Posterior cingulate gyrus (tissue), 11 donors: Measurements from ENCODE around the gene THSD1.
"Not testable (repeated sequence)": the region's sequence is repeated elsewhere in the genome, so short reads cannot be mapped to it uniquely, and the experiment has no call there.

ENCODE experiments used
- DNase-seq, 10 donors: peaks; one replicate each; pipeline versions ENCODE4 v3.0.0 to v3.0.0-alpha.2; 2020 to 2021; ENCODE audit warnings: mixed read lengths in 3 of 10
- intact Hi-C: fragments of 100-400 bp; cut with DNase I; formaldehyde crosslinking; loops from one replicate; pipeline ENCODE4 v1.15.1; 2023

The THSD1 gene

DNA sequence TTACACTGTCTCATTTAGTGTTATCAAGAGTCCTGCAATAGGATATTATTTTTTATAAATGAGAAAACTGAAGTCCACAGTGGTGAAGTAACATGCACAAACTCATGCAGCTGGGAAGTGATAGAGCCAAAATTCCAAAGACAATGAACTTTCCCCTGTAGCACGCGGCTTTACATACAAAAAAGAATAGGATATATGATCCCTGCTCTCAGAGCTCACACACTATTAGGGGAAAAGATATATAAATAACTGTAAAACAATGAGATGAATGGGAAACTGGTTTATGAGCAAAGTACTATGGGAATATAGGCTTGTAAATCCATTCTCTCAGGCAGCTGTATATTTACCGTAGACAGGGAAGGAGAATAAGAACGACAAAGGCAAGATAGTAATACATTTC is 39.7 kb downstream of the THSD1 start:
- intact Hi-C loops: no loop called here
- no peak for DNase-seq

DNA sequence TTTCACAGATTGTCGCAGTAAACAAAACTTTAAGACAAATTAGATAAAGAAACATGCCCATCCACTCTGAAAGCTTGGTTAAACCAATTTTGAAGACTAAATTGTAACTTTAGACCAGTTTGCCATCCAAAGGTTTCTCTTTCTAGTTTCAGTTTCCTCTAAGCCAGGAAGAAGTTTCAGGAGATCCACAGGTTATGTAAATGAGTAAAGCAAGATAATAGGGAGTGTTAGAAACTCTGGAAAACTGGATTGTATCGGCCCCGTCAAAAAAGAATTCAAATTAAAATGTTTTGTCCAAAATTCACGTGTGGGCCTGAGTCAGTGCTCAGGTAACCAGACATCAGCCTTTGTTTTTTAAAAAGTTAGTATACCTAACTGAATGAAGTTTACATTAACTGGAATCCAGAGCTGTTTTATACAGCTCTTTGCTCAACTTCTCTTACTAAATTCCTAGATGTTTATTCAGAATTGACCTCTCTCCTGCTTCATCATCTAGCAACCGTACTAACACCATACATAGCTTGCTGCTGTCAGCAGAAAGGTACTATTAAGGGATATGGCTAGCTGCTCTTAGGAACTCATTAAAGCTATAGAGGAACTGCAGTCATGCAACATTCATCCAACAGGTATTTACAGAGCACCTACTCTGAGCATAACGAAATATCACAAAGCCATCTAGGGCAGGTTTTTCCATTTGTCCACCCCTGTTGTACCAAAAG is 43.6 kb downstream of the THSD1 start:
- intact Hi-C loops, DNase-seq: not testable (repeated sequence)

DNA sequence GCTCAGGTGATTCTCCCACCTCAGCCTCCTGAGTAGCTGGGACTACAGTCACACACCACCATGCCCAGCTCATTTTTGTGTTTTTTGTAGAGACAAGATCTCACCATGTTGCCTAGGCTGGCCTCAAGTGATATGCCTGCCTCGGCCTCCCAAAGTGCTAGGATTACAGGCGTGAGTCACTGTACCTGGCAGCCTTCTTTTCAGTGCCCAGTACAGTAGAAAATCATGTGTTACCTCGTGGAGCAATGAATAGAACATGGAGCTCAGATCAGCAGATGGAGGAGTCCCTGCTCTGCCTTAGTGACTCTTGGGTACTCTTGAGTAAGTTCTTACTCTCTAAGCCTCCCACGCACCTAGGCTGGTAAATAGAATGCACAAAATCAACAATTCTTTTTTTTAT is 44.7 kb downstream of the THSD1 start:
- no peak for DNase-seq

DNA sequence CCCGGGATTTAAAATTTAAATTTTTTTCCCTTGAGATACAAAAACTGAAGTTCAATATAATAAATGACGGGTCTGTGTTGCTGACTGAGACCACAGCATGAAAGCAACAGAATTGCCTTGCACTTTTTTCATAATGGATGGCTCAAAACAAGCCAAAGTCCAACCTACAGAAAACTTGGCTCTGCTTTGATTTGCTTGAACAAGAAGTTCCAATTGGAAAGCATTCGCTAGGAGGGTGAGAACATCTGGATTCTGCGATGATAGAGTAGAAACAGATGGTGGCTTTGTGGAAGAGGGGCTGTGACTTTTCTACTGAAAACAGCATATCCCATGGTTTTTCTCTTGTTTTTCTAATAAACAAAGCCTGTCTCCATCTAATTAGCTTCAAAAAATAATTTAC is 46.4 kb downstream of the THSD1 start:
- intact Hi-C loops: no loop called here
- no peak for DNase-seq

More for the DNA sequence above, 44.7 kb downstream of the THSD1 start:
- intact Hi-C loops: no loop called here

DNA sequence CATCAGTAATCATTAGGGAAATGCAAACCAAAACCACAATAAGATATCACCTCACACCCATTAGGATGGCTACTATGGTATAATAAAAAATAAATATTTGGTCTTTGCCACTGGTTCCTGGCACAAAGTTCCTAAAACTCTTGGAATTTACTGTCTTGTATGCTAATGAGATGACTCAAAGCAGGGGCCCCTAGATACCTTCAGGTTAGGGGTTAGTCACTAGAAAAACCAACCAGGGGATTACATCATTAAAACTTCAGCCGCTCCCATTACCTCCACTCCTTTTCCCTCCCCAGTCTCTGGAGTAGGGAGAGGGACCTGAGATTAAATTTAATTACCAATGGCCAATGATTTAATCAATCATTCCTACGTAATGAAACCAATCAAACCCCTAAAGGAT is 49.6 kb downstream of the THSD1 start:
- intact Hi-C loops: no loop called here
- no peak for DNase-seq

DNA sequence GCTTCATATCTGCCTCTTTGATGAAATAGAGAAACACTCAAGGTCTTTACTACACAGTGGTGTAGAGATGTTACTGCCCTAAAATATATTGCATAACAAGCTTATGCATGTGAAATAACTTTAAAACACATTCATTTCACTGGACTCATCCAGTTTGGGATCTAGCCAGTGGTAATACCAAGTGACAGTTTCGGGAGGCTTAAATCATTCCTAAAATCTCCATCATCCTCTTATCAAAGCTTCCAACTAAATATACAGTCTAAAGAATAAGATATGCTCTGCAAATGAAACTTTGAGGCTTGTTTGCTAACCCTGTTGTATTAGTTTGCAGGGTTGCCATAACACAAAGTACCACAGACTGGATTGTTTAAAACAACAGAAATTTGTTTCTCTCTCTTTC is 52.8 kb downstream of the THSD1 start:
- no peak for DNase-seq
- intact Hi-C loops: no loop called here

DNA sequence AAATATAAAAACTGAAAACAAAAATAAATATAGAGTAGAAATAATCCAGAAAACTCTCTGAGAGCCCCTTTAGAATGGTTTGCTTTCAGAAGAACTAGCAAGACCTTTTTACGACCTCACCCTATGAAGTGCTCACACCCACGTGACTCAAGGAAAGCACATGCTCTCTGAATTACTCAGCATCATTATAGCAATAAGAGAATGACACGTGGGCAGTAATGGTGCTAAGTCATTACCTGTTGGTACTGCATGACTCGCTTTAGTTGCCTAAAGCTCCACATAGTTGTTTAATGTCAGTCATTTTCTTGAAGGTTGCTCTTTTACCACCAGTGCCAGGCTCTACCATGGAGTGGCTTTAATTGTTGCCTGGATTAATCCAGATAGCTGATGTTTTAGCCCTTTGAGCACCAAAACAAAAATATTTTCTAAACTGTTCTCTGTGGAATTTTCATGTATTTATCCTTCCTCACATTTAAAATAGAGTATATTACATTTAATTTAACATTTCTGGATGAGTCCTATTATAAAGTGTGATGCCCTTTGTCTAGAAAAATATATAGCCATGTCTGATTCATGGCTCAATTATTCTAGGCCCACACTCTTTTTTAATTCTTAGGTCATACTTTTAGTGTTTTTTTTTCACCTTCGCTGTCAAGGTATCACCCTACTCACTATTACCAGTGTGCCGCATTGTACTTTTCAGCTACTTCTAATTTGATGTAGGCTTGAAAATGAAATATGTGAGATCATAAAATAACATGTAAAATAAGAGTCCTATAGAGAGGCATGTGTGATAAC is 56.8 kb downstream of the THSD1 start:
- DNase-seq: no peak
- intact Hi-C loops: no loop called here

DNA sequence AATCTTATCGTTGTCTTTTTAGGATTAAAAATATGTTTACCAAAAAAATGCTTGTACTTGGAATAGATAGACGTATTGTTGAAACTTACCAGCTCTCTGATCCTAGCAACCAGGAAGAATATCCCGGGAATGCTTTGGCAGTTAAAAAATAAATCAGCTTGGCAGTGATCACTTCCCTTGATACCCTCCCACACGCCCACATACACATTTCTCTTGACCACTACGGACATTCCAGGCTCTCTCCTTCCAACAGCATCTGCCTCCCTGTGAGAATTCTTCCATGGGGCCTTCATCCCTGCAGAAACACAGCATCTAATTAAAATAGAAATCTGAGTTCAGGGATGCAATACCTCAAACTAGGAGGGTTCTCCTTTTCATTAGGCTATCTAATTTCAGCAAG is 57.9 kb downstream of the THSD1 start:
- no peak for DNase-seq
- intact Hi-C loops: no loop called here

DNA sequence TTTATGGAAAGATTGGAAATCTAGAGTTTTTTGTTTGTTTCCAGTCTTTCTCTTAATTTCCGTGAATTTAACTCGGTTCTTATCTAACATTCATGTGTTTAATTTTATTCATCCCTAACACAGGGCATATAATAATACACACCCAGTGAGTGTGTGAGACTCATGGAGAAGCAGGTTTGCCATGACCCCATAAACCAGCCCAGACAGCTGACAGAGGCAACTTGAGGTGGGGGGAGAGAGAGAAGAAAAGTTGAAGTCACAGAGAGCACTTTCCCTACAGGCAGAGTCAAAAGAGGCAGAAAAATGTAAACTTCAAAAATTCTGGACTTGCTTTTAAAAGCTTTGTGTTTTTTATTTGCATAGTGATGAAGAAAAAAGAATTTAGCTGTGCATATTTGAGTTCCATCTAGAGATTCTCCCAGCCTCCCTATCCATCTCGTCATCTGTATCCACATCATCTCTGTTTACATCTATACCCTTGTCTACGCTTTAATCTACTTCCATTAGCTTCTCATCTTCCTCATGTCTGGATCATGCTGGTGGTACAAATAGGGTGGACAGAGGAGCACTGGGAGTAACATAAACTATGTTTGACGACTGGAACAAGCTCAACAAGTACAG is 60.2 kb downstream of the THSD1 start:
- no peak for DNase-seq
- intact Hi-C loops: no loop called here

DNA sequence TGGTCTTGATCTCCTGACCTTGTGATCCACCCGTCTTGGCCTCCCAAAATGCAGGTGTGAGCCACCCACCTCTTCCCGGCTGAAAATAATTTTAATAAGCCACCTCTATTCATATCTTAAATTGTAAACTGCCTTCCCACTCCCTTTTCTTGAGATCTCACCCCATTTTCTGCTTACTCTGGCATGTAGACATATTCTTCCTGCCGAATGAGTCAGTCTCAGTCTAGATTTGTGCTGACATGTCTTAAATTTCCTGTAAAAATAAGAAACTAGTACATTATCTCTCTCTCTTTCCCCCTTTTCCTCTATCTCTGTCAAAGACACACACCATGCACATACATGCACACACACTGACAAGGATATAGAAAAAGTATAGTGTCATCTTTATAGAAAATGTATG is 60.9 kb downstream of the THSD1 start:
- intact Hi-C loops: no loop called here
- no peak for DNase-seq

DNA sequence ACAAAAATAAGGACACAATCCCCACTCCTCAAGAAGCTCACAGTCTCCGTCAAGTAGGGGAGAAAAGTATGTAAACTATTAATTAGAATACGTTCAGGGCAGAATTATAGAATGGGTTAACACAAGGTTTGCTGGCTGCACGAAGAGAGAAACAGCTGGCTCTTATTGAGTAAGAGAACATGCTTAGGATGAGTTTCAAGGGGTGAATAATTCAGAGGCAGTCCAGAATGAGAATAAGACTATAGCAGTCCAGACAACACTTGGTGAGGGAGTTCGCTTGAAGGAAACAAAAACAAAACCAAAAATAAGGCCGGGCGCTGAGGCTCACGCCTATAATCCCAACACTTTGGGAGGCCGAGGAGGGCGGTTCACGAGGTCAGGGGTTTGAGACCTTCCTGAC is 61.9 kb downstream of the THSD1 start:
- no peak for DNase-seq
- intact Hi-C loops: no loop called here

DNA sequence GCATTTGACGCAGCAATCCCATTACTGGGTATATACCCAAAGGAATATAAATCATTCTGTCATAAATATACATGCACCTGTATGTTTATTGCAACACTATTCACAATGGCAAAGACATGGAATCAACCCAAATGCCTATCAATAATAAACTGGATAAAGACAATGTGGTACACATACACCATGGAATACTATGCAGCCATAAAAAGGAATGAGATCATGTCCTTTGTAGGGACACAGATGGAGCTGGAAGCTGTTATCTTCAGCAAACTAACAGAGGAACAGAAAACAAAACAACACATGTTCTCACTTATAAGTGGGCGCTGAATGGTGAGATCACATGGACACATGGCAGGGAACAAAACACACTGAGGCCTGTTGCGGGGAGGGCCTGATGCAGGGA is 63.8 kb downstream of the THSD1 start:
- intact Hi-C loops, DNase-seq: not testable (repeated sequence)

DNA sequence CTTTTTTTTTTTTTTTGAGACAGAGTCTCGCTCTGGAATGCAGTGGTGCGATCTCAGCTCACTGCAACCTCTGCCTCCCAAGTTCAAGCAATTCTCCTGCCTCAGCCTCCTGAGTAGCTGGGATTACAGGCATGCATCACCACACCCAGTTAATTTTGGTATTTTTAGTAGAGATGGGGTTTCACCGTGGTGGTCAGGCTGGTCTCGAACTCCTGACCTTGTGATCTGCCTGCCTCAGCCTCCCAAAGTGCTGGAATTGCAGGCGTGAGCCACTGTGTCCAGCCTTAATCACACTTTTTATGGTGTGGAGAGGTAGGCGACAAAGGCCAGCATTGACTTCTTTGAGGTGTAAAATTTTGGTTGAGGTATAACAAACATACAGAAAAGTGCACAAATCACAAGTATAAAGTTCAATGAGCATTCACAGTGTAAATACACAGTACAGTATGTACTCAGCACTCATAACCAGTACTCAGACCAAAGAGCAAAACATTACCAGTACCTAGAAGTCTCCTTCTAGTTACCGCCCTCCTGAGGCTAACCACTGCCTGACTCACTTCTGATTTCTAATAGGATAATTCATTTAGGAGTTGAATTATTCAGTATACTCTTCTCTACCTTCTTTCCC is 68.0 kb downstream of the THSD1 start:
- intact Hi-C loops, DNase-seq: not testable (repeated sequence)

DNA sequence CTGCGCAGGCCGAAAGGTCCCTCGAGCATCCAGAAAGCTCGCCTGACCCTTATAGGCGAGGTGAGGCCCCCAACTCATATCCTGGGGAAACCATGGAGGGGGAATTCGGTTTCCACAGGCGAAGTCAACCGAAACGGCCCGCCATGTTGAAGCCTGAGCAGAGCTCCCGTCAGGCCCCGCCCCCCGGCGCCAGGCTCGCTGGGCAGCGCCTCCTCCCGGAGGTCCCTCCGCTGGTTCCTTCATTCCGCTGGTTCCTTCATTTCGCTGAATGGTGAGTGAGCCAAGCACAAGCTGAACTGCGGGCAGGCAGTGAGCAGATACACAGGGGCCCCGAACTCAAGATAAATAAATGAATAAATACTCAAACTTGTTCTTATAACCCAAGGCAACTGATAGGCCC is 71.9 kb downstream of the THSD1 start:
- intact Hi-C loops, DNase-seq: not testable (repeated sequence)

DNA sequence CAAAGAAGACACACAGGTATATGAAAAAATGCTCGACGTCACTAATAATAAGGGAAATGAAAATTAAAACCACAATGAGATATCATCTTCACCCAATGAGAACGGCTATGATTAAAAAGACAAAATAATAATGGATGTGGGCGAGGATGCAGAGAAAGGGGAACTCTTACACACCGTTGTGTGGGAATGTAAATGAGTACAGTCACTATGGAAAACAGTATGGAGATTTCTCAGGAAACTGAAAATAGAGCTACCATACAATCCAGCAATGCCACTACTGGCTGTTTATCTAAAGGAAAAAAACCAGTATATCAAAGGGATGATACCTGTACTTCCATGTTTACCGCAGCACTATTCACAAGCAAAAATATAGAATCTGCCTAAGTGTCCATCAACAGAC is 74.1 kb downstream of the THSD1 start:
- intact Hi-C loops, DNase-seq: not testable (repeated sequence)
